HCT116 (cell line): ENCODE data around the gene PTPRS. TPM values are rescaled to one million over a fixed set of nuclear protein-coding genes. Genes with fewer than 3 reads are reported as not detected.
"Not testable (repeated sequence)": the region's sequence is repeated elsewhere in the genome, so short reads cannot be mapped to it uniquely, and the experiment has no call there.

Experiments
- ATAC-seq: fragments of 200-7000 bp; cut with Tn5 transposase; 2 replicates; pipeline ENCODE4 v1.9.1; 2020; ENCODE audit warnings: mild to moderate bottlenecking, moderate library complexity
- BruUV-seq: library from RNA; stranded (reverse); fragments of 400-500 nt; replicated peaks from 2 replicates; lab custom pipeline; 2021; lab: Mats Ljungman, UMichigan
- CTCF ChIA-PET: fragments of 300-600 bp; sonication (Branson Sonifier 250); formaldehyde crosslinking; loops from one replicate; lab custom pipeline; 2021; ENCODE audit warnings: antibody characterized with exemption; lab: Charles Lee
- POLR2A ChIA-PET: fragments of 300-600, 350-600 bp; sonication (Branson Sonifier 250); formaldehyde crosslinking; loops from one replicate; lab custom pipeline; 2021; ENCODE audit warnings: antibody characterized with exemption; lab: Charles Lee
- RAD21 ChIA-PET, 2 experiments: fragments of 300-600 bp; sonication (Branson Sonifier 250); formaldehyde crosslinking; loops; one replicate each; lab custom pipeline; 2023; ENCODE audit warnings: low total read pairs in 2 of 2; ENCODE audit not compliant: uncharacterized antibody in 2 of 2, unreplicated experiment in 2 of 2, low non-redundant PET in 1 of 2; lab: Charles Lee
- DNase-seq: peaks from one replicate; pipeline ENCODE4 v3.0.0-alpha.2; 2010; ENCODE audit warnings: low read depth, low spot score
- H2AFZ ChIP-seq: fragments of 200-600 bp; shearing (Covaris generic), sonication (generic); 2 replicates; pipeline ENCODE4 v1.6.1; 2017; ENCODE audit warnings: low read depth, mixed run types, mixed read lengths, antibody characterized with exemption, low read length; ENCODE audit not compliant: poor library complexity, severe bottlenecking
- H3K27ac ChIP-seq: 2 replicates; pipeline ENCODE4 v1.5.1; 2012; ENCODE audit warnings: low read depth, low read length
- H3K27me3 ChIP-seq: fragments of 200-600 bp; sonication (generic); 2 replicates; pipeline ENCODE4 v1.6.1; 2016; ENCODE audit warnings: mixed run types, low read length, mixed read lengths; ENCODE audit not compliant: insufficient read depth
- H3K36me3 ChIP-seq, 2 experiments: fragments of 200-500 bp in 1 of 2; fragments of 200-600 bp in 1 of 2; sonication (Bioruptor generic) in 1 of 2; sonication (generic) in 1 of 2; 2 replicates each; pipeline versions ENCODE4 v1.5.1 to v1.6.1; 2014 to 2016; ENCODE audit warnings: low read length in 2 of 2, inconsistent platforms in 1 of 2, mixed read lengths in 1 of 2, mixed run types in 1 of 2; ENCODE audit not compliant: insufficient read depth in 2 of 2, control insufficient read depth in 1 of 2
- H3K4me1 ChIP-seq, 2 experiments: fragments of 200-600 bp in 1 of 2; sonication (generic) in 1 of 2; 2 replicates each; pipeline versions ENCODE4 v1.5.1 to v1.6.1; 2012 to 2017; ENCODE audit warnings: low read length in 2 of 2, inconsistent platforms in 1 of 2, mild to moderate bottlenecking in 1 of 2, mixed read lengths in 1 of 2, mixed run types in 1 of 2, moderate library complexity in 1 of 2; ENCODE audit not compliant: insufficient read depth in 2 of 2, control insufficient read depth in 1 of 2
- H3K4me2 ChIP-seq: fragments of 200-600 bp; sonication (generic); 2 replicates; pipeline ENCODE4 v1.6.1; 2017; ENCODE audit warnings: mixed run types, low read length, mixed read lengths
- H3K4me3 ChIP-seq, 2 experiments: fragments of 200-600 bp in 1 of 2; sonication (generic) in 1 of 2; replicated peaks in 1 of 2; 2 replicates each; pipeline ENCODE4 v1.5.1; 2011 to 2016; ENCODE audit warnings: low read length in 2 of 2, control low read depth in 1 of 2, low read depth in 1 of 2, mild to moderate bottlenecking in 1 of 2, mixed read lengths in 1 of 2, mixed run types in 1 of 2
- H3K79me2 ChIP-seq: fragments of 200-600 bp; sonication (generic); 2 replicates; pipeline ENCODE4 v1.6.1; 2017; ENCODE audit warnings: mild to moderate bottlenecking, mixed run types, low read length, moderate library complexity, mixed read lengths; ENCODE audit not compliant: insufficient read depth
- H3K9ac ChIP-seq: fragments of 200-600 bp; sonication (generic); 2 replicates; pipeline ENCODE4 v1.6.1; 2016; ENCODE audit warnings: low read length, mixed read lengths
- H3K9me2 ChIP-seq: fragments of 200-600 bp; sonication (generic), shearing (Covaris generic); 2 replicates; pipeline ENCODE4 v1.6.1; 2017; ENCODE audit warnings: mixed run types, mild to moderate bottlenecking, moderate library complexity; ENCODE audit not compliant: insufficient read depth
- H3K9me3 ChIP-seq, 2 experiments: fragments of 200-500 bp in 1 of 2; fragments of 200-600 bp in 1 of 2; sonication (Bioruptor generic) in 1 of 2; sonication (generic) in 1 of 2; 2 replicates each; pipeline ENCODE4 v1.6.1; 2014 to 2017; ENCODE audit warnings: low read length in 2 of 2, mixed read lengths in 2 of 2, inconsistent platforms in 1 of 2, low read depth in 1 of 2, mild to moderate bottlenecking in 1 of 2, mixed run types in 1 of 2, moderate library complexity in 1 of 2; ENCODE audit not compliant: control insufficient read depth in 1 of 2, insufficient read depth in 1 of 2
- H4K20me1 ChIP-seq: fragments of 200-600 bp; sonication (generic), shearing (Covaris generic); 2 replicates; pipeline ENCODE4 v1.6.1; 2017; ENCODE audit warnings: mixed run types, mild to moderate bottlenecking, moderate library complexity; ENCODE audit not compliant: insufficient read depth
- CEBPB ChIP-seq: IDR thresholded peaks from 2 replicates; pipeline ENCODE4 v1.6.1; 2012; ENCODE audit warnings: low read depth
- CTCF ChIP-seq, 3 experiments: fragments of 200-600 bp in 1 of 3; sonication (generic) in 1 of 3; IDR thresholded peaks in 2 of 3; conservative IDR thresholded peaks in 1 of 3; 2 replicates each; pipeline ENCODE4 v1.5.1; 2012 to 2017; ENCODE audit warnings: low read depth in 2 of 3, low read length in 2 of 3, antibody characterized with exemption in 1 of 3, borderline replicate concordance in 1 of 3, control low read depth in 1 of 3, mild to moderate bottlenecking in 1 of 3, mixed read lengths in 1 of 3, mixed run types in 1 of 3, moderate library complexity in 1 of 3; ENCODE audit not compliant: insufficient read depth in 1 of 3
- EGR1 ChIP-seq: IDR thresholded peaks from 2 replicates; pipeline ENCODE4 v1.6.1; 2012; ENCODE audit warnings: low read depth
- ELF1 ChIP-seq: IDR thresholded peaks from 2 replicates; pipeline ENCODE4 v1.6.1; 2012; ENCODE audit warnings: low read depth, borderline replicate concordance
- EZH2phosphoT487 ChIP-seq: fragments of 200-600 bp; IDR thresholded peaks from 2 replicates; pipeline ENCODE4 v1.6.1; 2018; ENCODE audit warnings: antibody characterized with exemption, borderline replicate concordance
- FOSL1 ChIP-seq: IDR thresholded peaks from 2 replicates; pipeline ENCODE4 v1.6.1; 2012; ENCODE audit warnings: low read depth
- JUND ChIP-seq: IDR thresholded peaks from 2 replicates; pipeline ENCODE4 v1.6.1; 2012
- MAX ChIP-seq: IDR thresholded peaks from 2 replicates; pipeline ENCODE4 v1.6.1; 2012
- POLR2A ChIP-seq: IDR thresholded peaks from 2 replicates; pipeline ENCODE4 v1.7.0; 2011; ENCODE audit warnings: borderline replicate concordance; ENCODE audit not compliant: insufficient read depth, insufficient read length; ENCODE audit errors: extremely low read depth
- POLR2AphosphoS5 ChIP-seq: IDR thresholded peaks from 2 replicates; pipeline ENCODE4 v1.6.1; 2011; ENCODE audit warnings: mild to moderate bottlenecking, low read depth, low read length, moderate library complexity
- RAD21 ChIP-seq: IDR thresholded peaks from 2 replicates; pipeline ENCODE4 v1.6.1; 2012; ENCODE audit warnings: low read depth, mild to moderate bottlenecking
- SP1 ChIP-seq: IDR thresholded peaks from 2 replicates; pipeline ENCODE4 v1.6.1; 2012; ENCODE audit warnings: low read depth
- TCF7L2 ChIP-seq: IDR thresholded peaks from 2 replicates; pipeline ENCODE4 v1.7.0; 2011; ENCODE audit warnings: borderline replicate concordance, inconsistent platforms; ENCODE audit not compliant: insufficient read depth, insufficient read length; ENCODE audit errors: extremely low read depth
- ZBTB33 ChIP-seq: IDR thresholded peaks from 2 replicates; pipeline ENCODE4 v1.6.1; 2011; ENCODE audit warnings: mild to moderate bottlenecking, low read length, moderate library complexity; ENCODE audit not compliant: insufficient replicate concordance; ENCODE audit errors: extremely low read depth
- ZFX ChIP-seq: fragments of 450-650 bp; IDR thresholded peaks from 2 replicates; pipeline ENCODE4 v1.6.1; 2017
- intact Hi-C: fragments of 100-400 bp; cut with micrococcal nuclease; formaldehyde crosslinking; loops from 2 replicates; pipeline ENCODE4 v1.10.0; 2022
- total RNA-seq: library from RNA; stranded (reverse); gene quantifications from one replicate; pipeline ENCODE4 v1.2.1, GENCODE V29; 2021; ENCODE audit not compliant: unreplicated experiment

The PTPRS gene
- total RNA-seq, 1 experiment from 2014 or later: 123 TPM

- ATAC-seq, H3K79me2 ChIP-seq, H3K9me3 ChIP-seq, H3K27me3 ChIP-seq, RAD21 ChIA-PET, H4K20me1 ChIP-seq, H3K4me3 ChIP-seq, BruUV-seq, H3K4me2 ChIP-seq, H3K27ac ChIP-seq, H2AFZ ChIP-seq, intact Hi-C loops, CTCF ChIA-PET, POLR2A ChIA-PET, H3K36me3 ChIP-seq, DNase-seq, H3K9ac ChIP-seq, H3K9me2 ChIP-seq: not testable (repeated sequence)
- H3K4me1 ChIP-seq: peaks cover 0 to 12% of the 10 kb centered on the region in 2 experiments; a peak in 1 of 4 replicates
Observed at GRCh38 chr19:5361839-5362238, 21.2 kb upstream of the PTPRS start.

GRCh38 chr19:5361407-5361806 lies 20.8 kb upstream of the PTPRS start:
- Histone ChIP-seq H3K4me1 (peaks cover 0 to 12% of the 10 kb centered on the region in 2 experiments; a peak in 1 of 4 replicates), H3K27ac (no peak overlapping the region), H2AFZ (no peak overlapping the region), H3K4me2 (no peak overlapping the region), H3K27me3 (no peaks in the 10 kb centered on the region), H3K9me2 (no peaks in the 10 kb centered on the region), H3K4me3 (no peak overlapping the region), H3K9ac (no peak overlapping the region), H4K20me1 (no peaks in the 10 kb centered on the region), H3K79me2 (no peaks in the 10 kb centered on the region), H3K9me3 (no peaks in the 10 kb centered on the region), H3K36me3 (no peaks in the 10 kb centered on the region)
- RAD21 ChIA-PET: no interaction called here
- CTCF ChIA-PET: no interaction called here
- BruUV-seq: no TSS peak
- POLR2A ChIA-PET: no interaction called here
- DNase-seq (no peak), ATAC-seq (no peak)
- intact Hi-C loops: no loop called here
- no peak for TF ChIP-seq POLR2A
- no peak for TF ChIP-seq SP1
- no peak for TF ChIP-seq CTCF (IDR thresholded peaks at IDR 0.05 in 2 of 3, conservative IDR thresholded peaks at IDR 0.05 in 1 of 3; ENCODE audit: borderline replicate concordance in 1 of 3, insufficient read depth in 1 of 3, low read depth in 2 of 3, low read length in 2 of 3)
- TF ChIP-seq EGR1: no peak
- TF ChIP-seq CEBPB: no peak
- TF ChIP-seq RAD21: no peak
- no peak for TF ChIP-seq TCF7L2
- no peak for TF ChIP-seq MAX
- TF ChIP-seq FOSL1: no peak
- no peak for TF ChIP-seq JUND
- no peak for TF ChIP-seq ZFX
- no peak for TF ChIP-seq POLR2AphosphoS5
- no peak for TF ChIP-seq ELF1
- no peak for TF ChIP-seq EZH2phosphoT487
- no peak for TF ChIP-seq ZBTB33
